ENCODE data around the gene GFM1. TPM values are rescaled to one million over a fixed set of nuclear protein-coding genes. Genes with fewer than 3 reads are reported as not detected.

Gene GFM1
- total RNA-seq, 4 donors from 2014 or later, result 36.4 to 46.6 (median 39.0) TPM

DNA sequence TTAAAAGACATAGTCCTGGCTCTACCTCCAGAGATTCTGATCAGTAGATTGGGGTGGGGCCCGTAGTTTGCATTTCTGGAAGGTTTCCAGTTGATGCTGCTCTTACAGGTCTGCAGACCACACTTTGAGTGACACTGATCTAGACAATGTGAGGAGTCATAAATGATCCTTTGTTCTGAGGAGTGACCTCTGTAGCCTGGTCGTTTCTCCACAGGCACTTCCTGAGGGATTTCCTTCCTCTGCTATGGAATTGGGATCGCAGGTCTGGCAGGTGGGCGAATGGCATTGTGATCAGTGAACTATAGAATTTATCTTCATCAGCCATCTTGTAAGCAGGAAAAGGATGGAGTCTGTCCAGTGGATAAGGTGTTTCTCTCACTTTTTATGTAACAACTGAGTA lies 5.5 kb downstream of the GFM1 start:
- H3K27ac ChIP-seq (replicated peaks in 1 of 4), result no peak overlapping the region
- no peaks in the 10 kb centered on the region for H3K27me3 ChIP-seq
- no peak for DNase-seq (ENCODE audit: extremely low spot score)
- intact Hi-C loops (cut with DNase I), result no loop called here
- H3K4me1 ChIP-seq, result peaks cover 18 to 26% (median 22%) of the 10 kb centered on the region in 4 donors
- TF ChIP-seq EP300 (IDR thresholded peaks at IDR 0.05) (no peak), POLR2A (IDR thresholded peaks at IDR 0.05; ENCODE audit: low read depth) (no peak), POLR2AphosphoS5 (IDR thresholded peaks at IDR 0.05) (no peak)
- TF ChIP-seq, protein P1, sequence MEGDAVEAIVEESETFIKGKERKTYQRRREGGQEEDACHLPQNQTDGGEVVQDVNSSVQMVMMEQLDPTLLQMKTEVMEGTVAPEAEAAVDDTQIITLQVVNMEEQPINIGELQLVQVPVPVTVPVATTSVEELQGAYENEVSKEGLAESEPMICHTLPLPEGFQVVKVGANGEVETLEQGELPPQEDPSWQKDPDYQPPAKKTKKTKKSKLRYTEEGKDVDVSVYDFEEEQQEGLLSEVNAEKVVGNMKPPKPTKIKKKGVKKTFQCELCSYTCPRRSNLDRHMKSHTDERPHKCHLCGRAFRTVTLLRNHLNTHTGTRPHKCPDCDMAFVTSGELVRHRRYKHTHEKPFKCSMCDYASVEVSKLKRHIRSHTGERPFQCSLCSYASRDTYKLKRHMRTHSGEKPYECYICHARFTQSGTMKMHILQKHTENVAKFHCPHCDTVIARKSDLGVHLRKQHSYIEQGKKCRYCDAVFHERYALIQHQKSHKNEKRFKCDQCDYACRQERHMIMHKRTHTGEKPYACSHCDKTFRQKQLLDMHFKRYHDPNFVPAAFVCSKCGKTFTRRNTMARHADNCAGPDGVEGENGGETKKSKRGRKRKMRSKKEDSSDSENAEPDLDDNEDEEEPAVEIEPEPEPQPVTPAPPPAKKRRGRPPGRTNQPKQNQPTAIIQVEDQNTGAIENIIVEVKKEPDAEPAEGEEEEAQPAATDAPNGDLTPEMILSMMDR (IDR thresholded peaks at IDR 0.05), result no peak
- WGBS, result 86% methylated on average over 4 of the region's 4 CpGs
- no peaks in the 10 kb centered on the region for H3K9me3 ChIP-seq
- H3K4me3 ChIP-seq, result no peak overlapping the region
- peaks cover 27 to 82% (median 60%) of the 10 kb centered on the region in 4 donors for H3K36me3 ChIP-seq

DNA sequence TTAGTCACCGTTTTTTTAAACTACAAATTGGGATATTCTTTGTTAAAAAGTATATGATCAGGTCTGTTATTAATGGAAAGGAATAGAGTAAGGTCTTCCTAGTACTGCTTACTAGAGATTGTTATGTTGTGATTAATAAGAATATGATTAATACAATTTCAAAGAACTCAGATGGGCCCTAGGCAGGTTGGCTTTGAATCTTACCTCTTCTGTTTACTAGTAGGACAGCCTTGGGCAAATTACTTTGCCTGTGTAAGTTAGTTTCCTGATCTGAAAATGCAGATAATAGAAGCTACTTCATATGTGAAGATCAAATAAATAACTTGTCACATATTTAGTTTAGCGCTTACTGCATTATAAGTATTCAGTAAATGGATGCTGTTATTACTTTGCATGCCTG lies 6.9 kb downstream of the GFM1 start:
- DNase-seq (ENCODE audit: extremely low spot score), result no peak
- Histone ChIP-seq H3K4me1 (peaks cover 7 to 12% (median 9%) of the 10 kb centered on the region in 4 donors), H3K27me3 (no peaks in the 10 kb centered on the region), H3K4me3 (no peak overlapping the region), H3K36me3 (peaks cover 27 to 96% (median 74%) of the 10 kb centered on the region in 4 donors), H3K9me3 (no peaks in the 10 kb centered on the region), H3K27ac (replicated peaks in 1 of 4) (no peak overlapping the region)
- TF ChIP-seq, protein P1 (IDR thresholded peaks at IDR 0.05), result no peak
- TF ChIP-seq POLR2AphosphoS5 (IDR thresholded peaks at IDR 0.05) (no peak), POLR2A (IDR thresholded peaks at IDR 0.05; ENCODE audit: low read depth) (no peak), EP300 (IDR thresholded peaks at IDR 0.05) (no peak)
- 96% methylated on average over 2 of the region's 2 CpGs for WGBS
- intact Hi-C loops (cut with DNase I), result no loop called here

- no peak overlapping the region for H3K4me3 ChIP-seq
- no peaks in the 10 kb centered on the region for H3K9me3 ChIP-seq
- intact Hi-C loops (cut with DNase I), result no loop called here
- H3K27me3 ChIP-seq, result no peaks in the 10 kb centered on the region
- H3K36me3 ChIP-seq, result peaks cover 27 to 91% (median 73%) of the 10 kb centered on the region in 4 donors
- DNase-seq (ENCODE audit: extremely low spot score), result no peak
- peaks cover 0 to 5% (median 4%) of the 10 kb centered on the region in 4 donors for H3K4me1 ChIP-seq
- no peak overlapping the region for H3K27ac ChIP-seq (replicated peaks in 1 of 4)
- 81% methylated on average over 3 of the region's 3 CpGs for WGBS
- TF ChIP-seq POLR2AphosphoS5 (IDR thresholded peaks at IDR 0.05) (no peak), EP300 (IDR thresholded peaks at IDR 0.05) (no peak), POLR2A (IDR thresholded peaks at IDR 0.05; ENCODE audit: low read depth) (no peak)
- TF ChIP-seq, protein P1 (IDR thresholded peaks at IDR 0.05), result no peak
Observed at GRCh38 chr3:158652463-158652862, 8.1 kb downstream of the GFM1 start.

DNA sequence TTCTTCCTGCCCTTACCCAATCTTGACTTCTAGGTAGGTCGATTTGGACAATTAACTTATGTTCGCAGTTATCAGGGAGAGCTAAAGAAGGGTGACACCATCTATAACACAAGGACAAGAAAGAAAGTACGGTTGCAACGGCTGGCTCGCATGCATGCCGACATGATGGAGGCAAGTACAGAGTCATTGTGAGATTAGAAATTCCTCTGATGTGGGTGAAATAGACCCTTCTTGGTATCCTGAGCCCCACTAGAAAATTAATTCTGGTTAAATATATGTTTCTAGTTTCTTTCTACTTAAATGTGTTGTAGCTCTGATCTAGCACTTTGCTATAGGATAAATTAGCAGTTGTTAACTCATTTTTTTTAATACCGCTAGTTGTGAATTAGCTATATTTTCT lies 14.6 kb downstream of the GFM1 start:
- no peaks in the 10 kb centered on the region for H3K27me3 ChIP-seq
- DNase-seq (ENCODE audit: extremely low spot score), result no peak
- peak overlapping the region in 1 of 4 donors; percentile 18 for H3K27ac ChIP-seq (replicated peaks in 1 of 4)
- intact Hi-C loops (cut with DNase I), result loop anchor here (5.0 kb wide), 1 partner anchor 133 kb away; no protein-coding TSS in a partner anchor
- H3K4me3 ChIP-seq, result no peak overlapping the region
- TF ChIP-seq, protein P1 (IDR thresholded peaks at IDR 0.05), result no peak
- no peak for TF ChIP-seq POLR2AphosphoS5 (IDR thresholded peaks at IDR 0.05)
- no peak for TF ChIP-seq POLR2A (IDR thresholded peaks at IDR 0.05; ENCODE audit: low read depth)
- TF ChIP-seq EP300 (IDR thresholded peaks at IDR 0.05), result no peak
- WGBS, result 89% methylated on average over 7 of the region's 7 CpGs
- peaks cover 0 to 8% (median 0%) of the 10 kb centered on the region in 4 donors for H3K4me1 ChIP-seq
- no peaks in the 10 kb centered on the region for H3K9me3 ChIP-seq
- H3K36me3 ChIP-seq, result peaks cover 20 to 88% (median 75%) of the 10 kb centered on the region in 4 donors
